Measurements from ENCODE around the gene DIP2B.

Gene DIP2B

GRCh38 chr12:50621399-50622300 lies 116.9 kb downstream of the DIP2B start:
- Histone ChIP-seq H3K9ac (ENCODE audit: insufficient read length, low read depth) (no peak overlapping the region), H3K4me3 (ENCODE audit: insufficient read length, low read depth) (no peak overlapping the region), H3K27me3 (ENCODE audit: insufficient read depth, insufficient read length) (no peaks in the 10 kb centered on the region), H3K36me3 (ENCODE audit: insufficient read depth, insufficient read length, low read length) (no peaks in the 10 kb centered on the region), H3K4me1 (ENCODE audit: insufficient read depth, insufficient read length) (peaks cover 3% of the 10 kb centered on the region), H3K9me3 (ENCODE audit: insufficient read depth, low read length) (no peaks in the 10 kb centered on the region)
- DNase-seq (ENCODE audit: low read depth, low spot score), result no peak
- TF ChIP-seq ZNF274 (IDR thresholded peaks at IDR 0.05; ENCODE audit: low read depth, low read length) (no peak), YY1 (IDR thresholded peaks at IDR 0.05; ENCODE audit: insufficient read depth, insufficient read length) (no peak), SUZ12 (IDR thresholded peaks at IDR 0.05; ENCODE audit: extremely low read depth, insufficient read depth, insufficient read length) (no peak)

- Histone ChIP-seq H3K27me3 (ENCODE audit: insufficient read depth, insufficient read length) (no peaks in the 10 kb centered on the region), H3K9ac (ENCODE audit: insufficient read length, low read depth) (no peak overlapping the region), H3K9me3 (ENCODE audit: insufficient read depth, low read length) (no peaks in the 10 kb centered on the region), H3K4me3 (ENCODE audit: insufficient read length, low read depth) (no peak overlapping the region), H3K4me1 (ENCODE audit: insufficient read depth, insufficient read length) (peaks cover 3% of the 10 kb centered on the region), H3K36me3 (ENCODE audit: insufficient read depth, insufficient read length, low read length) (peaks cover 9% of the 10 kb centered on the region)
- no peak for DNase-seq (ENCODE audit: low read depth, low spot score)
- TF ChIP-seq SUZ12 (IDR thresholded peaks at IDR 0.05; ENCODE audit: extremely low read depth, insufficient read depth, insufficient read length) (no peak), ZNF274 (IDR thresholded peaks at IDR 0.05; ENCODE audit: low read depth, low read length) (no peak), YY1 (IDR thresholded peaks at IDR 0.05; ENCODE audit: insufficient read depth, insufficient read length) (no peak)
These were observed 120.5 kb downstream of the DIP2B start for GRCh38 chr12:50625029-50625925.

GRCh38 chr12:50626026-50626425 lies 121.2 kb downstream of the DIP2B start:
- peaks cover 9% of the 10 kb centered on the region for H3K36me3 ChIP-seq (ENCODE audit: insufficient read depth, insufficient read length, low read length)
- TF ChIP-seq YY1 (IDR thresholded peaks at IDR 0.05; ENCODE audit: insufficient read depth, insufficient read length) (no peak), ZNF274 (IDR thresholded peaks at IDR 0.05; ENCODE audit: low read depth, low read length) (no peak), SUZ12 (IDR thresholded peaks at IDR 0.05; ENCODE audit: extremely low read depth, insufficient read depth, insufficient read length) (no peak)
- peaks cover 3% of the 10 kb centered on the region for H3K4me1 ChIP-seq (ENCODE audit: insufficient read depth, insufficient read length)
- no peak for DNase-seq (ENCODE audit: low read depth, low spot score)
- H3K9ac ChIP-seq (ENCODE audit: insufficient read length, low read depth), result no peak overlapping the region
- no peaks in the 10 kb centered on the region for H3K9me3 ChIP-seq (ENCODE audit: insufficient read depth, low read length)
- H3K27me3 ChIP-seq (ENCODE audit: insufficient read depth, insufficient read length), result no peaks in the 10 kb centered on the region
- H3K4me3 ChIP-seq (ENCODE audit: insufficient read length, low read depth), result no peak overlapping the region

- H3K9me3 ChIP-seq (ENCODE audit: insufficient read depth, low read length), result no peaks in the 10 kb centered on the region
- no peak for DNase-seq (ENCODE audit: low read depth, low spot score)
- TF ChIP-seq ZNF274 (IDR thresholded peaks at IDR 0.05; ENCODE audit: low read depth, low read length) (no peak), SUZ12 (IDR thresholded peaks at IDR 0.05; ENCODE audit: extremely low read depth, insufficient read depth, insufficient read length) (no peak), YY1 (IDR thresholded peaks at IDR 0.05; ENCODE audit: insufficient read depth, insufficient read length) (no peak)
- H3K36me3 ChIP-seq (ENCODE audit: insufficient read depth, insufficient read length, low read length), result peaks cover 9% of the 10 kb centered on the region
- no peaks in the 10 kb centered on the region for H3K27me3 ChIP-seq (ENCODE audit: insufficient read depth, insufficient read length)
- no peaks in the 10 kb centered on the region for H3K4me1 ChIP-seq (ENCODE audit: insufficient read depth, insufficient read length)
- H3K4me3 ChIP-seq (ENCODE audit: insufficient read length, low read depth), result no peak overlapping the region
- H3K9ac ChIP-seq (ENCODE audit: insufficient read length, low read depth), result no peak overlapping the region
These were observed 122.7 kb downstream of the DIP2B start for GRCh38 chr12:50627491-50627890.

GRCh38 chr12:50628394-50628793 lies 123.6 kb downstream of the DIP2B start:
- Histone ChIP-seq H3K36me3 (ENCODE audit: insufficient read depth, insufficient read length, low read length) (peaks cover 9% of the 10 kb centered on the region), H3K27me3 (ENCODE audit: insufficient read depth, insufficient read length) (no peaks in the 10 kb centered on the region), H3K4me3 (ENCODE audit: insufficient read length, low read depth) (no peak overlapping the region), H3K9me3 (ENCODE audit: insufficient read depth, low read length) (no peaks in the 10 kb centered on the region), H3K9ac (ENCODE audit: insufficient read length, low read depth) (no peak overlapping the region), H3K4me1 (ENCODE audit: insufficient read depth, insufficient read length) (no peaks in the 10 kb centered on the region)
- TF ChIP-seq ZNF274 (IDR thresholded peaks at IDR 0.05; ENCODE audit: low read depth, low read length) (no peak), YY1 (IDR thresholded peaks at IDR 0.05; ENCODE audit: insufficient read depth, insufficient read length) (no peak), SUZ12 (IDR thresholded peaks at IDR 0.05; ENCODE audit: extremely low read depth, insufficient read depth, insufficient read length) (no peak)
- DNase-seq (ENCODE audit: low read depth, low spot score), result no peak

GRCh38 chr12:50633955-50634354 lies 129.2 kb downstream of the DIP2B start:
- no peak overlapping the region for H3K9ac ChIP-seq (ENCODE audit: insufficient read length, low read depth)
- no peaks in the 10 kb centered on the region for H3K4me1 ChIP-seq (ENCODE audit: insufficient read depth, insufficient read length)
- no peaks in the 10 kb centered on the region for H3K36me3 ChIP-seq (ENCODE audit: insufficient read depth, insufficient read length, low read length)
- no peak for TF ChIP-seq ZNF274 (IDR thresholded peaks at IDR 0.05; ENCODE audit: low read depth, low read length)
- TF ChIP-seq SUZ12 (IDR thresholded peaks at IDR 0.05; ENCODE audit: extremely low read depth, insufficient read depth, insufficient read length), result no peak
- TF ChIP-seq YY1 (IDR thresholded peaks at IDR 0.05; ENCODE audit: insufficient read depth, insufficient read length), result no peak
- H3K27me3 ChIP-seq (ENCODE audit: insufficient read depth, insufficient read length), result no peaks in the 10 kb centered on the region
- no peak overlapping the region for H3K4me3 ChIP-seq (ENCODE audit: insufficient read length, low read depth)
- no peaks in the 10 kb centered on the region for H3K9me3 ChIP-seq (ENCODE audit: insufficient read depth, low read length)
- DNase-seq (ENCODE audit: low read depth, low spot score), result no peak

GRCh38 chr12:50634379-50634778 lies 129.6 kb downstream of the DIP2B start:
- no peak overlapping the region for H3K9ac ChIP-seq (ENCODE audit: insufficient read length, low read depth)
- H3K9me3 ChIP-seq (ENCODE audit: insufficient read depth, low read length), result no peaks in the 10 kb centered on the region
- DNase-seq (ENCODE audit: low read depth, low spot score), result no peak
- no peaks in the 10 kb centered on the region for H3K4me1 ChIP-seq (ENCODE audit: insufficient read depth, insufficient read length)
- H3K4me3 ChIP-seq (ENCODE audit: insufficient read length, low read depth), result no peak overlapping the region
- H3K27me3 ChIP-seq (ENCODE audit: insufficient read depth, insufficient read length), result no peaks in the 10 kb centered on the region
- H3K36me3 ChIP-seq (ENCODE audit: insufficient read depth, insufficient read length, low read length), result no peaks in the 10 kb centered on the region
- TF ChIP-seq SUZ12 (IDR thresholded peaks at IDR 0.05; ENCODE audit: extremely low read depth, insufficient read depth, insufficient read length) (no peak), ZNF274 (IDR thresholded peaks at IDR 0.05; ENCODE audit: low read depth, low read length) (no peak), YY1 (IDR thresholded peaks at IDR 0.05; ENCODE audit: insufficient read depth, insufficient read length) (no peak)
